ENCODE measurements around the gene GPR135.

DNA sequence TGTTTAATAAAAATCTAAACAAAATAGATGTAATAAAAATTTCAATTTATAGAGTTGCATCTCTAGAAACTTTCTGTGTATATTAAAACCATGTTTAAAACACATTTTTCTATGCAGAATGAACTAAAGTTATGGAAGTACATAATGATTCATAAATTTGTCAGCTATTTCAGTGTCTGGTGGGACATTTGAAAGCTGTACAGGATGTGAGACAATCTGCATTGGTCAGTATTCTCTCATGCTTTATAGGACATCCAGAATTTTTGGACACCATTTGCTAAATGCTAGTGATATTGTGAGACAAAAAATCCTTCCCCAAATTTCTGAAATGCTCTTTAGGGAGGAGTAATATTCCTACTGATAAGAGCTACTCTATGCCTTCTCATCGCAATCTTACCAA is 13.3 kb downstream of the GPR135 start:
- TF ChIP-seq ARNT (IDR thresholded peaks at IDR 0.05) = no peak
- no peak for TF ChIP-seq L3MBTL2 (conservative IDR thresholded peaks at IDR 0.05)
- no peak for TF ChIP-seq SP1 (IDR thresholded peaks at IDR 0.05)
- no peak for TF ChIP-seq BHLHE40 (IDR thresholded peaks at IDR 0.05; ENCODE audit: borderline replicate concordance)
- TF ChIP-seq, protein P1, sequence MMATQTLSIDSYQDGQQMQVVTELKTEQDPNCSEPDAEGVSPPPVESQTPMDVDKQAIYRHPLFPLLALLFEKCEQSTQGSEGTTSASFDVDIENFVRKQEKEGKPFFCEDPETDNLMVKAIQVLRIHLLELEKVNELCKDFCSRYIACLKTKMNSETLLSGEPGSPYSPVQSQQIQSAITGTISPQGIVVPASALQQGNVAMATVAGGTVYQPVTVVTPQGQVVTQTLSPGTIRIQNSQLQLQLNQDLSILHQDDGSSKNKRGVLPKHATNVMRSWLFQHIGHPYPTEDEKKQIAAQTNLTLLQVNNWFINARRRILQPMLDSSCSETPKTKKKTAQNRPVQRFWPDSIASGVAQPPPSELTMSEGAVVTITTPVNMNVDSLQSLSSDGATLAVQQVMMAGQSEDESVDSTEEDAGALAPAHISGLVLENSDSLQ (IDR thresholded peaks at IDR 0.05) = no peak
- TF ChIP-seq ZNF384 (IDR thresholded peaks at IDR 0.05) = no peak
- TF ChIP-seq SUZ12 (IDR thresholded peaks at IDR 0.05) = no peak
- TF ChIP-seq TARDBP (IDR thresholded peaks at IDR 0.05) = no peak
